Stimulated activated effector memory CD8-positive, alpha-beta T cell treated with anti-CD3 and anti-CD28 coated beads, Interleukin-12 subunit alpha, Interleukin-12 subunit beta, amount 100 ng/mL, for 72 hours (primary cell): Measurements from ENCODE around the gene CDK5.

Source experiments
- ATAC-seq: fragments of 150-1000 bp; cut with Tn5 transposase; 2 replicates; pipeline ENCODE4 v1.10.0; 2021
- DNase-seq, 2 donors: peaks; one replicate each; pipeline ENCODE4 v3.0.0; 2021 to 2022; ENCODE audit warnings: low spot score in 2 of 2
- H3K27ac Mint-ChIP-seq: one replicate; pipeline ENCODE4 v1.8.0; 2022; ENCODE audit warnings: mild to moderate bottlenecking, mixed read lengths
- H3K36me3 Mint-ChIP-seq: one replicate; pipeline ENCODE4 v1.8.0; 2022; ENCODE audit warnings: mild to moderate bottlenecking, mixed read lengths
- H3K4me1 Mint-ChIP-seq: one replicate; pipeline ENCODE4 v1.8.0; 2022; ENCODE audit warnings: mixed read lengths
- H3K4me3 Mint-ChIP-seq: one replicate; pipeline ENCODE4 v1.8.0; 2022; ENCODE audit warnings: mild to moderate bottlenecking, mixed read lengths
- H3K9me3 Mint-ChIP-seq: one replicate; pipeline ENCODE4 v1.8.0; 2022; ENCODE audit warnings: mixed read lengths

Gene CDK5

DNA sequence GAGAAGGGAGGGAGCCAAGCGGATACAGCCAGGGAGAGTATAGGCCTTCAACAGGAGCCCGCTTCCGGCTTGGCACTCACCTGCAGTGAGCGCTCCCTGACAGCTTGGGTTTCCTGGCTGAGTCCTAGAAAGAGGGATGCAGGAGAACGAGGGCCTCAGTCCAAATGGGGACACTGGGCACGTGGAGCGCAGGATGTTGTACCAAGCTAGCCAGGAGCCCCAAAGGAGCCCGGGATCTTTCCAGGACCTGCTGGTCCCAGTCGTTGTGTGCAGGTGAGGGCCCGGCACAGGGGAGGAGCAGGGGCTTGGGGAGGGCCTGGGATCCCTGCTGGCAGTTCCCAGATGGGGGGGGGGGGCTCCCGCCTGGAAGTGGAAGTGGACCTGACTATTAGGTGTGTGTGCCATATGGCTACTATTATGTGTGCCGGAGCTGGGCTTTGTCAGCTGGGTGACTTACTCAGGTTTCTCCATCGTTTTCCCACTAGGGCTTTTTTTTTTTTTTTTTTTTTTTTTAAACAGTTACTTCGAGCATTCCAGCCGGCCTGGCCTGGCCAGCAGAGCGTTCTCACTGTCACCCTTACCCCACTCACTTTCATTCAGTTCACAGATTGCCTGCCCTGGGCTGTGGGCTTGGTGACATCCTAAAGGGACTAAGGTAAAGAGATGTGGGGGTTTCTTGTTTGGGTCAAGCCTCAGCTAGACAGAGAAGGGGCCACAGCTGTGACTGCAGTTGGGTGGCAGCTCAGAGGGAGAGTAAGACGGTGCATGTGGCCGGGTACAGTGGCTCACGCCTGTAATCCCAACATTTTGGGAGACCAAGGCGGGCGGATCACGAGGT is 32.4 kb upstream of the CDK5 start:
- no peak overlapping the region for H3K4me3 Mint-ChIP-seq
- DNase-seq = no peak
- H3K27ac Mint-ChIP-seq = no peak overlapping the region

DNA sequence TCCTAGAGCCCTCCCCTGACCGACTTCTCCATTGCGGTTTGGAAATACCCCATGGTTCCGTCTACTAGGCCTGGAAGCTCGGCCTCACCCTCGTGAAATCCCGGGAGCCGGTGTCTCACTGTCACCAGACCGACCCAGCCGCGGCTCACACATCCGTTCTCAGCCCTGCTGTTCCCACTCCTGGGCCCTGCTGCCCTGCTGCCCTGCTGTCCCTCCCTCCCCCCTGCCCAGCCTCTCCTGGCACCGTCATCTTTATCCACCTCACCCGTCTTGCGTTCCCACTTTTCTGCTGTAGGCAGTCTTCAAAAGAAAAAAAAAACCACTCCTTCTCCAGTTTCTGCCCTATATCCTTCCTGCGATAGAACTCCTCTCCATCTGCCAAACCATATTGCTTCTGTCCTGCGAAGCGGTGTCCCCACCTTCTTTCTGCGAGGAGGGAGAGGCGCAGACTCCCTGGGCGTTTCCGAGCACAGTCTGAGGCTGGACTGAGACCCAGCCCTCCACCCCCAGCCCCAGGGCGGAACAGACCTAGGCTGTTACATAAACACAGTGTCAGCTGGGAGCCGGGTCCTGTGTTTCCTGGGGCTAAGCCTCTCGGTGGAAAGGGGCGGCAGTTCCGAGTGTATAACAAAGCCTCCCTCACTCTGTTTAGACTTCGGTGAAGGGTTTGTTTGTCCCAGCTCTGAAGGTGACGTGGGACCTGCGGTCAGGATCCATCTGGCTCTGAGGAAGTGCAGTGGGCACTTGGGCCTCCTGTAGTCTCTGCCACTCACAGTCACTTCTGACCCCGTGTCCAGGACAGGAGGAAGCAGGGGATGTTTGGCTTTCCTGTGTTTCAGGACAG is 31.4 kb upstream of the CDK5 start:
- Mint-ChIP-seq H3K9me3 (no peaks in the 10 kb centered on the region), H3K4me3 (peak overlapping the region; percentile 43), H3K27ac (peak overlapping the region; percentile 26), H3K36me3 (peaks cover 10% of the 10 kb centered on the region), H3K4me1 (peaks cover 35% of the 10 kb centered on the region)
- DNase-seq (no peak), ATAC-seq (no peak)

More for the DNA sequence above, 32.4 kb upstream of the CDK5 start:
- peaks cover 9% of the 10 kb centered on the region for H3K36me3 Mint-ChIP-seq
- peaks cover 35% of the 10 kb centered on the region for H3K4me1 Mint-ChIP-seq
- no peak for ATAC-seq
- H3K9me3 Mint-ChIP-seq = no peaks in the 10 kb centered on the region

DNA sequence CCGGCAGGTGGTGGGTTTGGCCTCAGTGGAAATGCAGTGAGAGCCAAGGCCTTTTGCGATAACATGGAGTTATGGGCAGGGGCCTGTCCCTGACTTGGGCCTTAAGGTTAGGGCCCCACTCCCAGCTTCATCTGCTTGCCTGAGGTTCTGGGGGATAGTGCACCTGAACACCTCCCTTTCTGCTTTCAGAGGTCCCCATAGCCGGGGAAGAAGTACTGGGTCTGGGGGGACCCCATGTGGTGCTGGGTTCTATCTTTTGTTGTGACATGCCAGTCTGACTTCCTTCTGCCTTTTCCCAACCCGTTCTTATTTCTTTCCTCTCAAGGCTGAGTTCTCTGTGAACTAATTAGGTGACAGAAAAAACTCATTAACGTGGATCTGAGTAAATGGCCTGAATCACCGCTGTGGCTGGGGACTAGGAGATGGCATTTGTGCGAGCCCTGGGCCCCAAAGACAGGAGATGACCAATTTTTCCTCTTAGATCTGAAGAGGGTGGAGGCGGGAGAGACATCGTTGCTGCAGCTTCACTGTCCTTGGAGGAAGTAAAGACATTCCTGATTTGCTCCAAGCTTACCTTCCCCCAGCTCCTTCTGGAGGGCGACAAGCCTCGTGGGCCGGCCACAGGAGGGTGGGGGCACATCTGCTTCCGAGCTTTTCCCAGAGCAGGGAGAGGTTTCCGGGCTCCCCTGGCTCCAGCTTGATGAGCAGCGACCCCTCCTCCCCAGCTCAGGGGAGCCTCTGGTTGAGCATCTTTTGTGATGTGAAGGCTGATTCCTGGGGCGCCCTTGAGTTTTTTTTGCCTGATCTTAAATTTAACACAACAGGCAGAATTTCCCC is 30.5 kb upstream of the CDK5 start:
- DNase-seq (no peak), ATAC-seq (no peak)
- H3K9me3 Mint-ChIP-seq = no peaks in the 10 kb centered on the region
- H3K27ac Mint-ChIP-seq = no peak overlapping the region
- H3K4me3 Mint-ChIP-seq = peak overlapping the region; percentile 98
- H3K36me3 Mint-ChIP-seq = peaks cover 10% of the 10 kb centered on the region
- peaks cover 40% of the 10 kb centered on the region for H3K4me1 Mint-ChIP-seq

DNA sequence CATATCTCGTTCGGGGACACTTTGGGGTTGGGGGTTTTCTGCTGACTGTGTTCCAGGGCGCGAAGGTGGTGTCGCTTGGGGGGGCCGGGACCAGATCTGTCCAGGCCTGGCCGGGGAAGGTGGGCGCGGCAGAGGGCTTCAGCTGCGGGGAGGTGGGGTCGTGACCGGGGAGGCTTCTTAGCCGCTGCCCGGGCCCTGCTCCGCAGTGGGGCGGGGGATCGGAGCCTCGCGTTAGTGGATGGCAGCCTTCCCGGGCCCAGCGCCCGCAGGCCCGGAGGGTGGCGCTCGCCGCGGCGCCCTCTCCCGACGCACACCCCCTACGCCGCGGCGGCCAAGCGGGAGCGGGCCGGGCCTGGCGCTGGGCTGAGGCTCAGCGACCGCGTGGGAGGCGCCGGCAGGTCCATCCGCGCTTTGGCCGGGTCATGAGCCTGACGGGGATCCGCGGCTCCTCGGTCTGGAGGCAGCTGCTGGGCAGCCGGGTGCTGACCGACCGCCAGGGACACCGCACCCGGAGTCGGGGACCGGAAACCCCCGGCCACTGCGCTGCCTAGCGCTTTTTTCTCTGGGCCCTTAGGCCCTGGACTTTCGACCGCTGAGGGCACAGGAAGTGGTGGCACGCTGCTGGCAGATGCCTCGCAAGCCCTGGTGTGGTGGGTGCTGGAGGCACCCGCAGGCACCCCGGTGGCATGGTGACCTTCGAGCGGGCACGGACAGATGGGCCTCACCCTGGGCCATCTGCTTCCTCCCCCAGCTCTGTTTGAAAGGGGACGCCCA is 29.7 kb upstream of the CDK5 start:
- peaks cover 46% of the 10 kb centered on the region for H3K4me1 Mint-ChIP-seq
- ATAC-seq = peak; percentile 38
- peaks cover 10% of the 10 kb centered on the region for H3K36me3 Mint-ChIP-seq
- H3K4me3 Mint-ChIP-seq = peak overlapping the region; percentile 98
- no peaks in the 10 kb centered on the region for H3K9me3 Mint-ChIP-seq
- peak overlapping the region; percentile 37 for H3K27ac Mint-ChIP-seq
- DNase-seq = peak in 1 of 2 donors; percentile 76

DNA sequence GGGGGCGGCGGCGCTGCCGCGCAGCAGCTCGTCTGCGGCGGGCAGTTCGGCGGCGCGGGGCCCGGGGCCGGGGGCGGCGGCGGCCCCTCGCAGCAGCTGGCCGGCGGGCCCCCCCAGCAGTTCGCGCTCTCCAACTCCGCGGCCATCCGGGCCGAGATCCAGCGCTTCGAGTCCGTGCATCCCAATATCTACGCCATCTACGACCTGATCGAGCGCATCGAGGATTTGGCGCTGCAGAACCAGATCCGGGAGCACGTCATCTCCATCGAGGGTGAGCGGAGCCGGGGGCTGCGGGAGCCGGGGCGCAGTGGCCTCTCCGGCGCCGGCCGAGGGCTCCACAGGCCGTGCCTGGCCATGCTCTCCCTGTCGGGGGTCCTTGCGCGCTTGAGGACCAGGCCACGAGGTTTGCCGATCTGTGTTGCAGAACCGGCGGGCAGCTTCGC is 29.1 kb upstream of the CDK5 start:
- Mint-ChIP-seq H3K4me1 (peaks cover 53% of the 10 kb centered on the region), H3K4me3 (peak overlapping the region; percentile 98), H3K9me3 (no peaks in the 10 kb centered on the region), H3K27ac (peak overlapping the region; percentile 37), H3K36me3 (peaks cover 10% of the 10 kb centered on the region)
- DNase-seq (no peak), ATAC-seq (peak; percentile 14)

DNA sequence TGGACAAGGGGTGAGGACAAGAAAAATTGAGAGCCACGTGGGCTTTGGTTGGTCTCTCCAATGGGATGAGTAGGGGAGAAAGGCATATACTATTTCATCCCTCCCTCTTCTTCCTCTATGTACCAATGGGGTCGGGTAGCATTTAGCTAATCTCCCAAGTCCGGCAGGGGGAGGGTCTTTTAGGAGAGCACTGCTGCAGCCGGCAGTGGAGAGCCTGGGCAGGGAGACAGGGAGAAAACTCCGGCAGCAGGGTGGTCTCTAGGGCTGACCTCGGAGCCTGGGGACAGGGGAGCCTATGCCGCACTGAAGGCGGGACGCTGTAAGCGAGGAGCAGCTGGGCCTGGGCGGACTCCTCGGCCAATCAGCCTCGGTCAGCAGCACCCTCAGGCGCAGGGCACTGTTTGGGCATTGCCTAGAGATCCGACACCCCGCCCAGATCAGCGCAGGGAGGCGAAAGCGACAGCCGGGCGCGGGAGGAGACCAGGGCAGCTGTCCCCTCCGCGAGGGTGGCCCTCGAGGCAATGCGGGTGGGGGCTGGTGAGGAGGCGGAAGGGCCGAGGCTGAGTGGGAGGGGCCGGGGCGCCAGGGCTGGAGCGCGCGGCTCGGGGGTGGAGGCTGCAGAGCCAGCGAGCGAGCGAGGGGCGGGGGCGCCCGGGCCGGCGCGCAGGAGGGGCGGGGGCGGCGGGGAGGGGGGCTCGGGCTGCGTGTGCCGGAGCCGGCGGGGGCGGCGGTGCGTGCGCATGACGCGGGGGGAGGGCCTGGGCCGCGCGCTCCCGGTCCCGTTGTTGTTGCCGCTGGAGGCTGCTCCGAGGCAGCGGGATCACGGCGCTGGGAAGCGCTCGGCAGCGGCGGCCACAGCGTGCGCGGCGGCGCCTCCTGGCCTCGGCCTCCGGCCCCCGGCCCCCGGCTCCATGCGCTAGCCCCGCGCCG is 28.3 kb upstream of the CDK5 start, which contains the start of gene AGAP3:
AGAP3 (plus strand) TSS at position 785 of the 930 bp plus-strand sequence. CDS start 267 bp downstream, outside the sequence.
- Mint-ChIP-seq H3K4me3 (peak within 1 kb of the TSS; percentile 98), H3K4me1 (peaks cover 47% of the 10 kb centered on the region), H3K27ac (peak within 1 kb of the TSS; percentile 88), H3K9me3 (no peaks in the 10 kb centered on the region), H3K36me3 (peaks cover 10% of the 10 kb centered on the region)
- DNase-seq (peak in 1 of 2 donors; percentile 81), ATAC-seq (peak; percentile 43)

DNA sequence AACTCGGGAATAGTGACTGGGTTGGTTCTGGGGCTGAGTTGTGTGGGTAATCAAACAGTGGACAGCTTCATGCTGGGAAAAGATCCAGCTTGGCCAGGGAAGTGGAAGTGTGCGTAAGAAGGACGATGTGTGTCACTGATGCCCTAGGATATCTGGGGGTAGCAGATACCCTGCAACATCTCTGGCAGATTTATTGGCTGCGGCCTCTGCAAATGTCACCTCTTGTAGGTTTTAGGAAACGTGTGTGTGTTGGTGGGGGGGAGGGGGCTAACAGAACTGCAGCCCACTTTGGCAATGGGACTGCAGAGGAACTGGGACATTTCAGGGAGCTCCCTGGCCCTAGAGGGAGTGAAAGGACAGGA is 27.6 kb upstream of the CDK5 start:
- peaks cover 10% of the 10 kb centered on the region for H3K36me3 Mint-ChIP-seq
- H3K4me3 Mint-ChIP-seq = peak overlapping the region; percentile 98
- no peak for DNase-seq
- peaks cover 46% of the 10 kb centered on the region for H3K4me1 Mint-ChIP-seq
- peak overlapping the region; percentile 88 for H3K27ac Mint-ChIP-seq
- no peaks in the 10 kb centered on the region for H3K9me3 Mint-ChIP-seq
- ATAC-seq = no peak

DNA sequence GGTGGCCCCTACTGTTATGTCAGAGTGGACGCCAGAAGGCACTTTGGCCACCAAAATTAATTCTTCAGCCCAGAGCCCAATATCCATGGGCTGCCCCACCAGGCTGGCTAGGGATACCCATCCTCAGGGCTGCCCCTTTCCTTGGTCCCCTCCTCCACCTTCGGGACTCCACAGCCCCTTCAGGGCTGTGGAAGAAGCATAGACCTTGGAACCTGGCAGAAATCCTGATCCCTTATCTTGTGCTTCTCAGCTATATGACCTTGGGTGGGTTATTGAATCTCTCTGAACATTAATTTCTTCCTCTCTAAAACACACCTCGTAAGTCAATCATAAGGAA is 26.1 kb upstream of the CDK5 start:
- Mint-ChIP-seq H3K4me3 (peak overlapping the region; percentile 98), H3K36me3 (peaks cover 21% of the 10 kb centered on the region), H3K9me3 (no peaks in the 10 kb centered on the region), H3K4me1 (peaks cover 48% of the 10 kb centered on the region), H3K27ac (no peak overlapping the region)
- ATAC-seq (no peak), DNase-seq (no peak)

DNA sequence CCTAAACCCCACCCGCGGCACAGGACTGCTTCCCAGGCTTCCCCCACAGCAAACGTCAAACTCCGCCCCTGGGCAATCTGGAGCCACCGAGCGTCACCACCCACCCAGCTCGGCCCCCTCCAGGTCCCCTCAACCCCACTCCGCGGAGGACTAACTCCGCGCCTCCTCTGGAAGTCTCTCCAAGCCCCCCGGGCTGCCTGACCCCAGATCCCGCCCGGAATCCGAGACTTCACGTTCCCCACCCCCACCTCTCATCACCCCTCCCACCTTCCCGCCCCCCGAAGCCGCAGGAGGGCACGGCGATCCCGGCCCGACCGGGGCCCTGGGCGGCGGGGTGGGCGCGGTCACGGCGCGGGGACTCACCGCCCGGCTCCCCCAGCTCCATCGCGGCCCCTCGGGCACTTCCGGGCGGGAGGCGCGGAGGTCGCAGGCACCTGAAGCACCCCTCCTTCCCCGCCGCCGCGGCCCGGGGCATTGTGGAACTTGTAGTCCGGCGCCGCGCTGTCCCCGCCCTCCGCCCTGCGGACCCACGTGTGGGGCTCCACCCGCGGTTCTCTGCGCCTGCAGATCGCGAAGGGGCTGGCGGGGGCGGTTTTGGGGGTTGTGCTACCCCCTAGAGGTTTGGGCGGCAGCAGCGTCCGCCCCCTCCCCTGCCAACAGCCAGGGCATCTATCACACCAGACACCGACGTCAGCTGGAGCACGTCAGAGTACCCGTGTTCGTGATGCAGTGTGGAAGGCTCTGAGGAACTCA is 25.6 kb upstream of the CDK5 start, which contains the start of gene TMUB1:
TMUB1 (minus strand) TSS at position 423 of the 753 bp plus-strand sequence. CDS start 930 bp downstream, outside the sequence.
- Mint-ChIP-seq H3K4me3 (peak within 1 kb of the TSS; percentile 98), H3K27ac (peak within 1 kb of the TSS; percentile 96), H3K9me3 (no peaks in the 10 kb centered on the region), H3K4me1 (peaks cover 53% of the 10 kb centered on the region), H3K36me3 (peaks cover 23% of the 10 kb centered on the region)
- peak; percentile 71 for ATAC-seq
- DNase-seq = peak; percentile 74 to 91

DNA sequence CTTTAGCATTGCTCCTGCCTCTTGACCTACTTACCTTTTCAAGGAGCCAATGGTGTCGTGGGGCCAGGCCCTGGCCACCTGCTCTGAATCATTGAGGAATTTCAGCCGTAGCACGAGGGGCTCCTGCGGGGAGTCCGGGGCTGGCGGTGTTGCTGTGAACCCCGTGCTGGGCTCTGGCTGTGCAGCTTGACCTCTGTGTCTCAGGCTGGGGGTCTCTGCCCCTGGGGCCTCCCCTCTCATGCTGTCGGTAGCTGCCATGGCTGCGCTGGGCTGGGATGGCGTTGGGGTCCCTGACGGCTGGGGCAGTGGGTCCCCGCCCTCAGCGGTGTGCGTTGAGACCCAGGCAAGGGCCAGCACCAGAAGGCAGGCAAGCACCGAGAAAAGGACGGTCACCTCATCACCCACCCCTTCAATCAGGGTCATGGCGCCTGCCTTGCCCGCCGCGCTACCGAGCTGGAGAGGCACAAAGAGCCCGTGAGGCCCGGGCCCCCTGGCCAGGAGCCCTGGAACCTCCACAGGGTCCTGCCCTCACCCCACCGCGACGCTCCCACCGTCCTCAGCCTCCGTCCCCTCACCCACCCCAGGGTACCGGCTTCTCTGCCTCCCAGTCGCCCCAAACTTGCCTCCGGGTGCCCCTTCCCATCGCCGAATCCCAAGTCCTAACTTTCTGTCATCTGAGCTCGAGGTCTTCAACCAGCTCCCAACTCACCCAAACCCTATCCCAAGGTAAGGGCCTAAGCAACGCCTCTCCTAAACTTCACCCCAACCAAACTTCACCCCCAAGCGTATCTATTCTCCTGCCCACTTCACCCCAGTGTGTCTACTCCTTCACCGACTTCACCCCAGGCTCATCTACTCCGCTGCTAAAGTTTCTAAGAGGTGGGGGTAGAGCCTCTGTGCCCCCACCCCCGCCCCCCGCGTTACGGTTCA is 24.7 kb upstream of the CDK5 start:
- peak overlapping the region; percentile 96 for H3K27ac Mint-ChIP-seq
- H3K9me3 Mint-ChIP-seq = no peaks in the 10 kb centered on the region
- ATAC-seq (no peak), DNase-seq (no peak)
- H3K4me1 Mint-ChIP-seq = peaks cover 58% of the 10 kb centered on the region
- peaks cover 32% of the 10 kb centered on the region for H3K36me3 Mint-ChIP-seq
- H3K4me3 Mint-ChIP-seq = peak overlapping the region; percentile 98

DNA sequence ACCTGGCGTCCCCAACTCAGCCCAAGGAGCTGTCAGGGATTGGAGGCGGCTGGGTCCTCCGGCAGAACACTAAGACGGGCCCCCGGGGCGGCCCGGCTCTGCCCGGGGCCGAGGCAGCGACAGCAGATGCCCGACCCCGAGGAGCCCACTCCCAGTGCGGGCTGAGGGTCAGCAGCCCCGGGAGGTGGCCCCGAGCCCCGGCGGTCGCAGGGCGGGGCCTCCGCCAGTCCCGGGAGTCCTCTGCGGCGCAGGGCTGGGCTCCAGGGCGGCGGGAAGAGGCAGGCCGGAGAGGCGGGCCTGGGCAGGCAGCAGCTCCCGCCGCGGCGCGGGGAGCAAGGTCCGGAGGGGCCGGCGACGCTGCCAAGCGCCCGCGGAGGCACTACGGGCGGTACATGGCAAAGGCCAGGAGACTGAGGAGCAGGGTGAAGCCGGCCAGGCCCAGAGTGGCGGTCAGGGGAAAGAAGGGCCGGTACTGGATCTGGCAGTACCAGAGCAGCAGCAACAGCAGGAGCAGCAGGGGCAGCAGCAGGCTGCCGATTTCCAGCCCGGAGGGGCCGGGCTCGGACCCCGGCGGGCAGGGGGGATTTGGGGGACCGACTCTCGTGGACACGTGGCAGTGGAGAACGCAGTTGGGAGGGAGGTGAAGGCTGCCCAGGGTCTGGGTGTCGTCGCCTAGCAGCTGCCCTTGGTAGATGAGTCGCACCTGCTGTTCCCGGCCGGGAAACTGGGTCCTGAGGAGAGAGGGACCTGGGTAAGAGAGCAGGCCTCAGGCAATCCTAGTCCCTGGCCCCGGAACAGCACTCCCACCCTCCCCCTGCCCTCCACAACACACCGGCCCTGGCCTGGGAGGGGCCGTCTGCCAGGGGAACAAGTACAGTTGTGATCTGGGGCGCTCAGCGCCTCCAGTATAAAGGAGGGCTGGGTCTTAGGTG is 23.7 kb upstream of the CDK5 start:
- Mint-ChIP-seq H3K4me3 (peak overlapping the region; percentile 98), H3K9me3 (no peaks in the 10 kb centered on the region), H3K4me1 (peaks cover 58% of the 10 kb centered on the region), H3K27ac (peak overlapping the region; percentile 88), H3K36me3 (peaks cover 37% of the 10 kb centered on the region)
- no peak for ATAC-seq
- DNase-seq = no peak
